ENCODE measurements around the gene IGSF3.
"Not testable (repeated sequence)": the region's sequence is repeated elsewhere in the genome, so short reads cannot be mapped to it uniquely, and the experiment has no call there.

IGSF3 gene

GRCh38 chr1:116598420-116599036, 69.0 kb downstream of the IGSF3 start:
- POLR2A ChIA-PET (ENCODE audit: low non-redundant PET); CTCF ChIA-PET; DNase-seq (ENCODE audit: low spot score); H3K27ac ChIP-seq: not testable (repeated sequence)

GRCh38 chr1:116597388-116597787, 70.1 kb downstream of the IGSF3 start:
- CTCF ChIA-PET, result interaction anchor here (2.4 kb wide), 1 partner anchor 23 kb away, joined by 9 read pairs; no protein-coding TSS in a partner anchor
- POLR2A ChIA-PET (ENCODE audit: low non-redundant PET); DNase-seq (ENCODE audit: low spot score); H3K27ac ChIP-seq: not testable (repeated sequence)

DNA sequence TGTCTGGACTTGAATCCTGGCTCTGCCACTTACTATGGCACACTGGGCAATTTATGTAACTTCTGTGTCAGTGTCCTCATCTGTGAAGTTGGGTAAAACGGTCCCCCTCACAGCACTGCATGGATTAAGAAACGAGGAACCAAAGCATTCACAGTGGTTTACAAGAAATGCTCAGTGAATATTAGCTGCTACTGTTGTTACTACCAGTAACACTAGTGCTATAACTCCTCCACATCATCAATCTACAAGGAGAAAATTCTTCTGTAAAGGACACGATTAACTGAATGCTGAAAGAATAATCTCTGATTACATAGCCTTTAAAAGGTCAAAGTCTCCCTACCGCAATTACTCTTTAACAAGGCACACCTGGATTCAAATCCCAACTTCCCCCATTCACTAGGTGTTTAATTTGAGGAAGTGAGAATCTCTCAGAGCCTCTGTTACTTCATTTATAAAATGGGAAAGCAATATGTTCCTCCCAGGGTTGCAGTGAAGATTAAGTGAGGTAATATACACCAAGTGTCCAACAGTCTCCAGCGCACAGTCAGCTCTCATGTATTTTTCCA, 70.7 kb downstream of the IGSF3 start:
- POLR2A ChIA-PET (ENCODE audit: low non-redundant PET); DNase-seq (ENCODE audit: low spot score); H3K27ac ChIP-seq: not testable (repeated sequence)
- CTCF ChIA-PET, result interaction anchor here (0.6 to 2.4 kb wide), 2 partner anchors 23 to 29 kb away, joined by 3 to 9 read pairs; no protein-coding TSS in a partner anchor

DNA sequence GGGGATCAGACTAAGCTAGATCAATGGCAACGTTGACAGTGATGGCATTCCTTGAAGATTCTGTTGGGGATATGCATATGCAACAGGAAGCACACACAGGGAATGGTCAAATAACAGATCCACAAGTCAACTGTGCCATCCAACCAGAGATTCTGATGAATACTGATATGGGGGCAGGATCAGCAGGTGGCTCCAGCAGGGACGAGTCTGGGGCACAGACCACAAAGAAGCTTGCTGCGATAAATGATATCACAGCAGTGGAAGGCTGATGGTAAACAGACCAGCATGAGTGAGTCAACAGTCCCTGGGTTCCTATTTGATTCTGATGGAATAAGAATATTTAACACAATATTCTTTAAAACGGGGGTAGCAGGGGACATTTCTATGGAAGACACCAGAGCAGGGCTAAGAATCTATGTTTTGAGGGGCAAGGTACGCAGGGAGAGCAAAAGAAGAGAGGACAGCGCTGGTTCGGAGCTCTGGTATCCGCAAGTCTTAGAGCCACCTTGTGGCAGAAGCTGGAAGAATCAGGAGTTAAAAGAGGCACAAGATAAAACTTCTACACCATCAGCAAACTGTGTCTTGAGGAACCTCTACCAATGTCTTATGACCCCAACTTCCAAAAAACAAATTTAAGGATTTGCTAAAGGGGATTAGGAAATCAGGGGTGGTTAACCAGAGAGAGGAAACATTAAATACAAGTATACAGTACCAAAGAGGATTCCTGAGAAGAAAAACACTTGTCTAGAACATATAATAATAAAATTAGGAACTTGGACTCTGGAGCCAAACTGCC, 71.4 kb downstream of the IGSF3 start:
- TF ChIP-seq, protein P1, sequence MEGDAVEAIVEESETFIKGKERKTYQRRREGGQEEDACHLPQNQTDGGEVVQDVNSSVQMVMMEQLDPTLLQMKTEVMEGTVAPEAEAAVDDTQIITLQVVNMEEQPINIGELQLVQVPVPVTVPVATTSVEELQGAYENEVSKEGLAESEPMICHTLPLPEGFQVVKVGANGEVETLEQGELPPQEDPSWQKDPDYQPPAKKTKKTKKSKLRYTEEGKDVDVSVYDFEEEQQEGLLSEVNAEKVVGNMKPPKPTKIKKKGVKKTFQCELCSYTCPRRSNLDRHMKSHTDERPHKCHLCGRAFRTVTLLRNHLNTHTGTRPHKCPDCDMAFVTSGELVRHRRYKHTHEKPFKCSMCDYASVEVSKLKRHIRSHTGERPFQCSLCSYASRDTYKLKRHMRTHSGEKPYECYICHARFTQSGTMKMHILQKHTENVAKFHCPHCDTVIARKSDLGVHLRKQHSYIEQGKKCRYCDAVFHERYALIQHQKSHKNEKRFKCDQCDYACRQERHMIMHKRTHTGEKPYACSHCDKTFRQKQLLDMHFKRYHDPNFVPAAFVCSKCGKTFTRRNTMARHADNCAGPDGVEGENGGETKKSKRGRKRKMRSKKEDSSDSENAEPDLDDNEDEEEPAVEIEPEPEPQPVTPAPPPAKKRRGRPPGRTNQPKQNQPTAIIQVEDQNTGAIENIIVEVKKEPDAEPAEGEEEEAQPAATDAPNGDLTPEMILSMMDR (conservative IDR thresholded peaks at IDR 0.05; ENCODE audit: low read depth), result peak; percentile 51
- CTCF ChIA-PET, result interaction anchor here (0.6 to 2.4 kb wide), 2 partner anchors 22 to 28 kb away, joined by 3 to 9 read pairs; no protein-coding TSS in a partner anchor
- POLR2A ChIA-PET (ENCODE audit: low non-redundant PET); DNase-seq (ENCODE audit: low spot score); H3K27ac ChIP-seq: not testable (repeated sequence)

- H3K27ac ChIP-seq; POLR2A ChIA-PET (ENCODE audit: low non-redundant PET); DNase-seq (ENCODE audit: low spot score): not testable (repeated sequence)
- CTCF ChIA-PET, result interaction anchor here (0.7 to 2.4 kb wide), 2 partner anchors 21 to 456 kb away, joined by 3 to 9 read pairs; no protein-coding TSS in a partner anchor
Observed at GRCh38 chr1:116595065-116595840, 72.3 kb downstream of the IGSF3 start.

- POLR2A ChIA-PET (ENCODE audit: low non-redundant PET); CTCF ChIA-PET; H3K27ac ChIP-seq; DNase-seq (ENCODE audit: low spot score): not testable (repeated sequence)
Observed at GRCh38 chr1:116593977-116594376, 73.6 kb downstream of the IGSF3 start.

- H3K27ac ChIP-seq; CTCF ChIA-PET; DNase-seq (ENCODE audit: low spot score); POLR2A ChIA-PET (ENCODE audit: low non-redundant PET): not testable (repeated sequence)
Observed at GRCh38 chr1:116593401-116593800, 74.1 kb downstream of the IGSF3 start.

- POLR2A ChIA-PET (ENCODE audit: low non-redundant PET); DNase-seq (ENCODE audit: low spot score); CTCF ChIA-PET; H3K27ac ChIP-seq: not testable (repeated sequence)
Observed at GRCh38 chr1:116591951-116592605, 75.5 kb downstream of the IGSF3 start.

- H3K27ac ChIP-seq; CTCF ChIA-PET; POLR2A ChIA-PET (ENCODE audit: low non-redundant PET); DNase-seq (ENCODE audit: low spot score): not testable (repeated sequence)
Observed at GRCh38 chr1:116591006-116591950, 76.3 kb downstream of the IGSF3 start.

DNA sequence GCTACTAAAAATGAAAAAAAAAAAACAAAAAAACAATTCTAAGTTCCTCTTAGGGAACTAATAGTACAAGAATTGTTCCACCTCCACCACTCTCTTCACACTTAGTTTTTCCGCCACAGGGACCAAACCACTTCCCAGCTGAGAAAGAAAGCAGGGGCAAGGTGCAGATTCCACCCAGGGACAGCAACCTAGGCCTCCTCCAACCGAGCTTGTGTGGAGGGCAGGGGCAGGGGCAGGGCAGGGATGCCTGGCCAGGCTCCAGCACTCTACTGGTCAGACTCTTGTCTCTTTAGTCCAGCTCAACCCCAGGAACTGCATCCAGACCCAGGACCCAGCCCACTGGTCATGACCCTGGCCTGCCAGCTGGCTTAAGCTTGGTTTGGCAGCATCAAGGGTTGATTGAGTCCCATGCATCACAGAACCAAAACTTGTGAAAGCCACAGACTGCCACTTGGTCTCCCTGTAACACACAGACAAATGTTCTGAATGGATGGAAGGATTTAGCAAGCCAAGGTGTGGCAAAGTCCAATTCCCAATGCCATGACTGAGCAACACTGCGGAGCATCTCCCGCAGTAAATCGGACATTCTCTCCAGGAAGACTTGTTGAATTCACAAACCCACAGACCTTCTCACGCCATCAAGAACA, 77.1 kb downstream of the IGSF3 start:
- POLR2A ChIA-PET (ENCODE audit: low non-redundant PET); H3K27ac ChIP-seq; DNase-seq (ENCODE audit: low spot score): not testable (repeated sequence)
- CTCF ChIA-PET, result interaction anchor here (0.6 kb wide), 1 partner anchor 135 kb away, joined by 3 read pairs; no protein-coding TSS in a partner anchor

- POLR2A ChIA-PET (ENCODE audit: low non-redundant PET); DNase-seq (ENCODE audit: low spot score); CTCF ChIA-PET: not testable (repeated sequence)
- H3K27ac ChIP-seq, result peak overlapping the region; percentile 78
Observed at GRCh38 chr1:116589101-116589735, 78.3 kb downstream of the IGSF3 start.

All from RWPE1 (cell line).